Measurements from ENCODE around the gene CDKN1B.

CDKN1B gene

DNA sequence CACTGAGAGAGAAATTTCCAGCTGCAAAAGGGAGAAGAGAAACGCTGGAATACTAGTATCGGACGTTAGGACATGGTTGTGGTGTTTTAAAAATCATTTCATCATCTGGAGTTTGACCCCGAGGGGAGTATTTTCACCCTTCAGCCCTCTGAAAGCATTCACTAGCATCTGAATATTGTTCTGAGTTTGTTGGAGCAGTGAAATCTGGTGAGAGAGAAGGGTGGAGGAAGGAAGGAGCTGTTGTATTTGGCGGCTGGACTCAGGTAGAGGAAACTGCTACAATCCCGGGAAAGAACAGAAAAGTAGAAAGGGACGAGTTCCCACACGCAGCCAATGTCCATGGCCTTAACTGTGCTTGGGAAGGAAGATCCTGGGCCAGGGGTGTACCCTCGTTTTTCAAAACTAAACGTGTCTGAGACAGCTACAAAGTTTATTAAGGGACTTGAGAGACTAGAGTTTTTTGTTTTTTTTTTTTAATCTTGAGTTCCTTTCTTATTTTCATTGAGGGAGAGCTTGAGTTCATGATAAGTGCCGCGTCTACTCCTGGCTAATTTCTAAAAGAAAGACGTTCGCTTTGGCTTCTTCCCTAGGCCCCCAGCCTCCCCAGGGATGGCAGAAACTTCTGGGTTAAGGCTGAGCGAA lies 896 bp upstream of the CDKN1B start:
- no peaks in the 10 kb centered on the region for H3K9me3 ChIP-seq (ENCODE audit: insufficient read depth, low read depth, low read length)
- peaks cover 73% of the 10 kb centered on the region for H3K79me2 ChIP-seq (ENCODE audit: insufficient read depth, low read length)
- H3K4me3 ChIP-seq (ENCODE audit: low read length, poor library complexity, severe bottlenecking), result peak overlapping the region; percentile 99
- peaks cover 32% of the 10 kb centered on the region for H3K36me3 ChIP-seq (ENCODE audit: insufficient read depth, low read length)
- H3K4me2 ChIP-seq (ENCODE audit: low read depth, low read length, poor library complexity, severe bottlenecking), result peak overlapping the region; percentile 95
- TF ChIP-seq, protein P1, sequence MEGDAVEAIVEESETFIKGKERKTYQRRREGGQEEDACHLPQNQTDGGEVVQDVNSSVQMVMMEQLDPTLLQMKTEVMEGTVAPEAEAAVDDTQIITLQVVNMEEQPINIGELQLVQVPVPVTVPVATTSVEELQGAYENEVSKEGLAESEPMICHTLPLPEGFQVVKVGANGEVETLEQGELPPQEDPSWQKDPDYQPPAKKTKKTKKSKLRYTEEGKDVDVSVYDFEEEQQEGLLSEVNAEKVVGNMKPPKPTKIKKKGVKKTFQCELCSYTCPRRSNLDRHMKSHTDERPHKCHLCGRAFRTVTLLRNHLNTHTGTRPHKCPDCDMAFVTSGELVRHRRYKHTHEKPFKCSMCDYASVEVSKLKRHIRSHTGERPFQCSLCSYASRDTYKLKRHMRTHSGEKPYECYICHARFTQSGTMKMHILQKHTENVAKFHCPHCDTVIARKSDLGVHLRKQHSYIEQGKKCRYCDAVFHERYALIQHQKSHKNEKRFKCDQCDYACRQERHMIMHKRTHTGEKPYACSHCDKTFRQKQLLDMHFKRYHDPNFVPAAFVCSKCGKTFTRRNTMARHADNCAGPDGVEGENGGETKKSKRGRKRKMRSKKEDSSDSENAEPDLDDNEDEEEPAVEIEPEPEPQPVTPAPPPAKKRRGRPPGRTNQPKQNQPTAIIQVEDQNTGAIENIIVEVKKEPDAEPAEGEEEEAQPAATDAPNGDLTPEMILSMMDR (conservative IDR thresholded peaks at IDR 0.05; ENCODE audit: low read length), result no peak
- no peak for TF ChIP-seq EZH2phosphoT487 (IDR thresholded peaks at IDR 0.05; ENCODE audit: borderline replicate concordance)
- H2AFZ ChIP-seq (ENCODE audit: low read length), result no peak overlapping the region
- H3K4me1 ChIP-seq (ENCODE audit: insufficient read depth, low read length, poor library complexity, severe bottlenecking), result peaks cover 29% of the 10 kb centered on the region
- peaks cover 34% of the 10 kb centered on the region for H4K20me1 ChIP-seq (ENCODE audit: insufficient read depth, low read length, poor library complexity, severe bottlenecking)
- peak overlapping the region; percentile 100 for H3K9ac ChIP-seq (ENCODE audit: low read depth, low read length, poor library complexity, severe bottlenecking)
- H3K27me3 ChIP-seq (ENCODE audit: insufficient read depth, low read length, poor library complexity, severe bottlenecking), result peaks cover 21% of the 10 kb centered on the region
- no peaks in the 10 kb centered on the region for H3K9me2 ChIP-seq (replicated peaks; ENCODE audit: low read depth, low read length)
- peaks cover 14% of the 10 kb centered on the region for H3F3A ChIP-seq (ENCODE audit: low read depth)

DNA sequence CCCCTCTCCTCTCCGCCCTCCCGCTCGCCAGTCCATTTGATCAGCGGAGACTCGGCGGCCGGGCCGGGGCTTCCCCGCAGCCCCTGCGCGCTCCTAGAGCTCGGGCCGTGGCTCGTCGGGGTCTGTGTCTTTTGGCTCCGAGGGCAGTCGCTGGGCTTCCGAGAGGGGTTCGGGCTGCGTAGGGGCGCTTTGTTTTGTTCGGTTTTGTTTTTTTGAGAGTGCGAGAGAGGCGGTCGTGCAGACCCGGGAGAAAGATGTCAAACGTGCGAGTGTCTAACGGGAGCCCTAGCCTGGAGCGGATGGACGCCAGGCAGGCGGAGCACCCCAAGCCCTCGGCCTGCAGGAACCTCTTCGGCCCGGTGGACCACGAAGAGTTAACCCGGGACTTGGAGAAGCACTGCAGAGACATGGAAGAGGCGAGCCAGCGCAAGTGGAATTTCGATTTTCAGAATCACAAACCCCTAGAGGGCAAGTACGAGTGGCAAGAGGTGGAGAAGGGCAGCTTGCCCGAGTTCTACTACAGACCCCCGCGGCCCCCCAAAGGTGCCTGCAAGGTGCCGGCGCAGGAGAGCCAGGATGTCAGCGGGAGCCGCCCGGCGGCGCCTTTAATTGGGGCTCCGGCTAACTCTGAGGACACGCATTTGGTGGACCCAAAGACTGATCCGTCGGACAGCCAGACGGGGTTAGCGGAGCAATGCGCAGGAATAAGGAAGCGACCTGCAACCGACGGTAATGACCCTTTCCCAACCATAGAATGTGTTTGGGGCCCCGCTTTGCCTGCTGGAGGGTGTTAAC lies 615 bp downstream of the CDKN1B start:
- Histone ChIP-seq H4K20me1 (ENCODE audit: insufficient read depth, low read length, poor library complexity, severe bottlenecking) (peaks cover 41% of the 10 kb centered on the region), H3K9me3 (ENCODE audit: insufficient read depth, low read depth, low read length) (no peaks in the 10 kb centered on the region), H3F3A (ENCODE audit: low read depth) (peaks cover 14% of the 10 kb centered on the region), H3K79me2 (ENCODE audit: insufficient read depth, low read length) (peaks cover 78% of the 10 kb centered on the region), H3K9ac (ENCODE audit: low read depth, low read length, poor library complexity, severe bottlenecking) (peak overlapping the region; percentile 100), H2AFZ (ENCODE audit: low read length) (no peak overlapping the region), H3K4me1 (ENCODE audit: insufficient read depth, low read length, poor library complexity, severe bottlenecking) (peaks cover 43% of the 10 kb centered on the region), H3K36me3 (ENCODE audit: insufficient read depth, low read length) (peaks cover 38% of the 10 kb centered on the region), H3K4me3 (ENCODE audit: low read length, poor library complexity, severe bottlenecking) (peak overlapping the region; percentile 99), H3K9me2 (replicated peaks; ENCODE audit: low read depth, low read length) (no peaks in the 10 kb centered on the region), H3K27me3 (ENCODE audit: insufficient read depth, low read length, poor library complexity, severe bottlenecking) (peaks cover 21% of the 10 kb centered on the region), H3K4me2 (ENCODE audit: low read depth, low read length, poor library complexity, severe bottlenecking) (peak overlapping the region; percentile 91)
- no peak for TF ChIP-seq EZH2phosphoT487 (IDR thresholded peaks at IDR 0.05; ENCODE audit: borderline replicate concordance)
- TF ChIP-seq, protein P1 (conservative IDR thresholded peaks at IDR 0.05; ENCODE audit: low read length), result no peak

DNA sequence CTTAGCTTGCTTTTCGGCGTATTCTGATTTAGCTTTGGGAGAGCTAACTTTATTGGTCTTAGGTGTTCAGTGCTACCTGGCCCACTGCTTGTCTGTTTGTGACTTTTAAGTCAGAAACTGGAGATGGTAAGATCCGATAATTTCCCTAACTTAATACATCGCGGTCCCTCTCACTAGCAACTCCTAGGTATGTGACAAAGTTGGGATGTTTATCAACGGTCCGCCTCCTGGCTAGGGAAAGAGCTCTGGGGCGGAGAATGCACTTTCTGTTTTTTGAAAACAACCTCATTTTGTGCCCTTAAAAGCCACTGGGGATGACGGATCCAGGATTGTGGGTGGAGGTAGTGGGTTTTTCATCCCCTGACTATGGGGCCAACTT lies 1.2 kb downstream of the CDKN1B start:
- H3K4me1 ChIP-seq (ENCODE audit: insufficient read depth, low read length, poor library complexity, severe bottlenecking), result peaks cover 43% of the 10 kb centered on the region

More for the DNA sequence above, 1.2 kb downstream of the CDKN1B start:
- H3F3A ChIP-seq (ENCODE audit: low read depth), result peaks cover 14% of the 10 kb centered on the region
- H3K36me3 ChIP-seq (ENCODE audit: insufficient read depth, low read length), result peaks cover 38% of the 10 kb centered on the region
- peak overlapping the region; percentile 100 for H3K9ac ChIP-seq (ENCODE audit: low read depth, low read length, poor library complexity, severe bottlenecking)
- H3K4me2 ChIP-seq (ENCODE audit: low read depth, low read length, poor library complexity, severe bottlenecking), result peak overlapping the region; percentile 91
- H3K27me3 ChIP-seq (ENCODE audit: insufficient read depth, low read length, poor library complexity, severe bottlenecking), result peaks cover 21% of the 10 kb centered on the region
- no peaks in the 10 kb centered on the region for H3K9me3 ChIP-seq (ENCODE audit: insufficient read depth, low read depth, low read length)
- peaks cover 79% of the 10 kb centered on the region for H3K79me2 ChIP-seq (ENCODE audit: insufficient read depth, low read length)
- TF ChIP-seq, protein P1 (conservative IDR thresholded peaks at IDR 0.05; ENCODE audit: low read length), result no peak
- no peak for TF ChIP-seq EZH2phosphoT487 (IDR thresholded peaks at IDR 0.05; ENCODE audit: borderline replicate concordance)
- peaks cover 41% of the 10 kb centered on the region for H4K20me1 ChIP-seq (ENCODE audit: insufficient read depth, low read length, poor library complexity, severe bottlenecking)
- no peak overlapping the region for H2AFZ ChIP-seq (ENCODE audit: low read length)
- H3K4me3 ChIP-seq (ENCODE audit: low read length, poor library complexity, severe bottlenecking), result peak overlapping the region; percentile 99
- no peaks in the 10 kb centered on the region for H3K9me2 ChIP-seq (replicated peaks; ENCODE audit: low read depth, low read length)
